Caco-2 (cell line): Measurements from ENCODE around the gene CRMP1. TPM values are rescaled to one million over a fixed set of nuclear protein-coding genes. Genes with fewer than 3 reads are reported as not detected.

ENCODE experiments used
- BruUV-seq: library from RNA; stranded (reverse); fragments of 400-500 nt; replicated peaks from 2 replicates; lab custom pipeline; 2021; lab: Mats Ljungman, UMichigan
- CTCF ChIA-PET: fragments of 300-600 bp; sonication (Branson Sonifier 250); formaldehyde crosslinking; loops from one replicate; lab custom pipeline; 2022; ENCODE audit warnings: antibody characterized with exemption; lab: Charles Lee
- POLR2A ChIA-PET: fragments of 300-600 bp; sonication (Branson Sonifier 250); formaldehyde crosslinking; loops from one replicate; lab custom pipeline; 2022; ENCODE audit warnings: antibody characterized with exemption; lab: Charles Lee
- DNase-seq, 2 experiments: peaks; one replicate each; pipeline versions ENCODE4 v3.0.0 to v3.0.0-alpha.2; 2020 to 2022
- H3K27me3 ChIP-seq: replicated peaks from 2 replicates; pipeline ENCODE4 v1.6.0; 2011; ENCODE audit warnings: low read length; ENCODE audit not compliant: control insufficient read depth, insufficient read depth
- H3K36me3 ChIP-seq: 2 replicates; pipeline ENCODE4 v1.5.1; 2011; ENCODE audit warnings: low read length; ENCODE audit not compliant: control insufficient read depth, insufficient read depth
- H3K4me1 ChIP-seq: fragments of 250-450 bp; sonication (Bioruptor Pico); 2 replicates; pipeline ENCODE4 v1.5.1; 2020; ENCODE audit warnings: mild to moderate bottlenecking
- H3K4me3 ChIP-seq: 2 replicates; pipeline ENCODE4 v1.5.1; 2011; ENCODE audit warnings: low read depth, mild to moderate bottlenecking, control low read depth, low read length
- H3K9me3 ChIP-seq: fragments of 250-450 bp; sonication (Bioruptor Pico); 2 replicates; pipeline ENCODE4 v1.5.1; 2020; ENCODE audit warnings: mild to moderate bottlenecking, moderate library complexity
- H3K27ac Mint-ChIP-seq: one replicate; pipeline ENCODE4 v1.8.0; 2022; ENCODE audit warnings: mixed read lengths; ENCODE audit not compliant: unreplicated experiment
- H3K27me3 Mint-ChIP-seq: one replicate; pipeline ENCODE4 v1.8.0; 2022; ENCODE audit warnings: mixed read lengths; ENCODE audit not compliant: insufficient read depth, unreplicated experiment
- H3K36me3 Mint-ChIP-seq: one replicate; pipeline ENCODE4 v1.8.0; 2022; ENCODE audit warnings: mild to moderate bottlenecking, mixed read lengths; ENCODE audit not compliant: insufficient read depth, unreplicated experiment
- H3K4me1 Mint-ChIP-seq: one replicate; pipeline ENCODE4 v1.8.0; 2022; ENCODE audit warnings: low read depth, mixed read lengths; ENCODE audit not compliant: unreplicated experiment
- H3K4me3 Mint-ChIP-seq: one replicate; pipeline ENCODE4 v1.8.0; 2022; ENCODE audit warnings: mild to moderate bottlenecking, moderate library complexity, mixed read lengths; ENCODE audit not compliant: unreplicated experiment
- H3K9me3 Mint-ChIP-seq: one replicate; pipeline ENCODE4 v1.8.0; 2022; ENCODE audit warnings: mixed read lengths; ENCODE audit not compliant: unreplicated experiment
- CTCF ChIP-seq, 2 experiments: fragments of 200-600 bp in 1 of 2; IDR thresholded peaks; 1 replicate in 1 of 2; 2 replicates in 1 of 2; pipeline versions ENCODE4 v1.5.1 to v1.8.0; 2011 to 2022; ENCODE audit warnings: antibody characterized with exemption in 1 of 2, control low read depth in 1 of 2, inconsistent platforms in 1 of 2, low read depth in 1 of 2, low read length in 1 of 2, mild to moderate bottlenecking in 1 of 2, moderate library complexity in 1 of 2; ENCODE audit not compliant: insufficient read depth in 1 of 2, severe bottlenecking in 1 of 2, unreplicated experiment in 1 of 2
- intact Hi-C: fragments of 100-400 bp; cut with micrococcal nuclease; formaldehyde crosslinking; loops from one replicate; pipeline ENCODE4 v1.10.0; 2022; ENCODE audit not compliant: unreplicated experiment
- total RNA-seq: library from RNA; stranded (reverse); gene quantifications from 2 replicates; pipeline ENCODE4 v1.2.3, GENCODE V29; 2022

CRMP1 gene
- total RNA-seq, 1 experiment from 2014 or later, result not detected

- Histone ChIP-seq H3K9me3 (no peaks in the 10 kb centered on the region), H3K27me3 (no peaks in the 10 kb centered on the region), H3K4me1 (no peaks in the 10 kb centered on the region), H3K36me3 (no peaks in the 10 kb centered on the region), H3K4me3 (no peak overlapping the region)
- Mint-ChIP-seq H3K9me3 (no peaks in the 10 kb centered on the region), H3K36me3 (no peaks in the 10 kb centered on the region), H3K4me1 (no peaks in the 10 kb centered on the region), H3K27me3 (peaks cover 26% of the 10 kb centered on the region), H3K4me3 (no peak overlapping the region), H3K27ac (no peak overlapping the region)
- no peak for TF ChIP-seq CTCF (IDR thresholded peaks at IDR 0.05; ENCODE audit: insufficient read depth in 1 of 2, low read depth in 1 of 2, low read length in 1 of 2, severe bottlenecking in 1 of 2, unreplicated experiment in 1 of 2)
- no peak for DNase-seq
- CTCF ChIA-PET, result no interaction called here
- intact Hi-C loops, result no loop called here
- BruUV-seq, result no TSS peak
- POLR2A ChIA-PET, result no interaction called here
These were observed 36.0 kb upstream of the CRMP1 start for GRCh38 chr4:5928844-5929420.

- intact Hi-C loops, result no loop called here
- H3K4me1 ChIP-seq, result no peaks in the 10 kb centered on the region
- H3K36me3 ChIP-seq, result no peaks in the 10 kb centered on the region
- H3K4me3 ChIP-seq, result no peak overlapping the region
- ChIA-PET CTCF (no interaction called here), POLR2A (no interaction called here)
- TF ChIP-seq CTCF (IDR thresholded peaks at IDR 0.05; ENCODE audit: insufficient read depth in 1 of 2, low read depth in 1 of 2, low read length in 1 of 2, severe bottlenecking in 1 of 2, unreplicated experiment in 1 of 2), result no peak
- DNase-seq, result no peak
- Mint-ChIP-seq H3K27ac (no peak overlapping the region), H3K9me3 (no peaks in the 10 kb centered on the region), H3K4me3 (no peak overlapping the region), H3K27me3 (peaks cover 23% of the 10 kb centered on the region), H3K36me3 (no peaks in the 10 kb centered on the region), H3K4me1 (no peaks in the 10 kb centered on the region)
- H3K9me3 ChIP-seq, result no peaks in the 10 kb centered on the region
- no peaks in the 10 kb centered on the region for H3K27me3 ChIP-seq
- no TSS peak for BruUV-seq
These were observed 35.4 kb upstream of the CRMP1 start for GRCh38 chr4:5928274-5928673.

DNA sequence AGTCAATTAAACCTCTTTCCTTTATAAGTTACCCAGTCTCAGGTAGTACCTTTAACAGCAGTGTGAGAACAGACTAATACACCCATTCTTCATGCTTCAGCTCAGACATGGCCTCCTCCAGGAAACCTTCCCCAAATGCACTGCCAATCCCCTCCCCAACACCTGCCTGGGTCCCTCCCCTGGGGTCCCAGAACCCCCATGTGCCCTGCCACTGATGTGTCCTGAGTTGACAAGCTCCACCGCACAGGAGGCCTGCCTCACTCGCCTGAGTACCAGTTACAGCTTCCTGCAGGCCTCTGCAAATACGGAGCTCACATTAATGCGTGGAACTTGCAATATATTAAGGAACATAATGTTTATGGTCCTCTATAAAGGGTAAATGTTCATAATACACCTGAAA is 34.9 kb upstream of the CRMP1 start:
- no peak for TF ChIP-seq CTCF (IDR thresholded peaks at IDR 0.05; ENCODE audit: insufficient read depth in 1 of 2, low read depth in 1 of 2, low read length in 1 of 2, severe bottlenecking in 1 of 2, unreplicated experiment in 1 of 2)
- Histone ChIP-seq H3K4me1 (no peaks in the 10 kb centered on the region), H3K36me3 (no peaks in the 10 kb centered on the region), H3K4me3 (no peak overlapping the region), H3K27me3 (no peaks in the 10 kb centered on the region), H3K9me3 (no peaks in the 10 kb centered on the region)
- BruUV-seq, result no TSS peak
- H3K9me3 Mint-ChIP-seq, result no peaks in the 10 kb centered on the region
- no peak overlapping the region for H3K27ac Mint-ChIP-seq
- POLR2A ChIA-PET, result no interaction called here
- H3K36me3 Mint-ChIP-seq, result no peaks in the 10 kb centered on the region
- peaks cover 24% of the 10 kb centered on the region for H3K27me3 Mint-ChIP-seq
- DNase-seq, result no peak
- no peak overlapping the region for H3K4me3 Mint-ChIP-seq
- CTCF ChIA-PET, result no interaction called here
- intact Hi-C loops, result no loop called here
- H3K4me1 Mint-ChIP-seq, result no peaks in the 10 kb centered on the region
